ENCODE results near the gene ST3GAL2.

The ST3GAL2 gene

DNA sequence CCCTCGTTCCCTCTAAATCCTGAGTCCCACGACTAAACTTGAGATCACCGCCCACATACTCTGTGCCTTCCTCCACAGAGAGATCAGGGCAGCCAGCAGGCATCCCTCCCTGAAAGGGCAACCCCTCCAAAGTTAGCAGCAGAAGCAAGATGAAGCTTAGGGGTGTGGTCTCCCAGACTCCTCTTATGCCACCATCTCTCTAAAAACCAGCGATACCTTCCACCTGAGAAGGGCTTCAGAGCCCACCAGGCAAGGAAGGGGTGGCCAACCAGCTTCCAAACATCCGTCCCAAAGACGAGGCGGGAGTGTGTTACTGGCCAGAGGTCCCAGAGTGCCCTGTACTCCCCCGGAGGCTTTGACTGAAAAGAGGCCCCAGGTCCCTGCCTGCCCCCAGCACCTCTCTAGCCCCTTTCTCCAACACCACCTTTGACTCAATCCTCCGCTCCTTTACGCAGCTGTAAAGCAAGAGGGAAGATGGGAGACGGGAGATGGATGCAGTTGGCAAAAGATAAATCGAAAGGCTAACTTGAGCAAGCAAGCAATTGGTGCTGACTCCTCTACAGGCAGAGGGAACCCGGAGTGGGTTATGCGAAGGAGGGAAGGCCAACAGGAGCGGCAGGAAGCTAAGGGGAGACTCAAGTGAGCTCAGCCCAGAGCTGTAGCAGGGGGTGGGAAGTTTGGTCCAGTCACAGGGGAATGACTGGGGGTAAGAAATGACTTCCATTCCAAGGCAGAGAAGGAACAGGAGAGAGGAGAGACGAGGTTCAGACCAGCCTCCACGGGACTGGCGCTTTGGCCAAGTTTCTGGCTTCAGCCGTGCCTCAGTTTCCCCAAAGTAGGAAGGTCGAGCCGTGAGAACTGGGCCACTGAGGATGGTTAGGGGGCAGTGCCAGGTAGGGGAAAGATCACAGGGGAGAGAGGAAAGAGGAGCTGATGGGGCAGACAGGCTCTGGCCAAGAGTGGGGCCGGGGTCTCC is 1.0 kb downstream of the ST3GAL2 start:
- DNase-seq (ENCODE audit: low read depth), result no peak

DNA sequence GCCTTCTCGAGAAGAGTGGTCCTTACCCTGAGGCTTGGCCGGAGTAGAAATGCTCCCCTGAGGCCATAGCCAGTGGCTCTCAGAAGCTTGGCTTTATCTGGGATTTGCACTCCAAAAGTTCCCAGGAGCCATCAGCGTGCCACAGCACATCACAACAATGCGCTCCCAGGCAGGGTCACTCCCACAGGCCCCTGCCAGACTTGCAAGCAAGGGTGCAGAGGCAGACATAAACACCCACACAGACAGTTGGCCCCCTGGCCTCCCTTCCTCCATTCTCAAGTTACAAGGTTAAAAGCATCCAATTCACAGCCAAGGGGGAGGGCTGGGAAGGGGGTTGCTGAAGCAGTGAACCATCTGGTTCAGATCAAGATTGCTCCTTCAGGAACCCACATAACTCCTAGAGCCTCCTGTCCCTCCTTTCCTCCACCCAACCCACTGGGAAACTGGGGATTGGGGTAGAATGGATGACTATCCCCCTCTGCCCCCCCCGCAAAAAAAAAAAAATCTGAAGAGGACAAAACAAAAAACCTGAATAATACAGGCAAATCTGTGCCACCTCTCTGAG is 1.8 kb downstream of the ST3GAL2 start:
- DNase-seq (ENCODE audit: low read depth), result no peak

DNA sequence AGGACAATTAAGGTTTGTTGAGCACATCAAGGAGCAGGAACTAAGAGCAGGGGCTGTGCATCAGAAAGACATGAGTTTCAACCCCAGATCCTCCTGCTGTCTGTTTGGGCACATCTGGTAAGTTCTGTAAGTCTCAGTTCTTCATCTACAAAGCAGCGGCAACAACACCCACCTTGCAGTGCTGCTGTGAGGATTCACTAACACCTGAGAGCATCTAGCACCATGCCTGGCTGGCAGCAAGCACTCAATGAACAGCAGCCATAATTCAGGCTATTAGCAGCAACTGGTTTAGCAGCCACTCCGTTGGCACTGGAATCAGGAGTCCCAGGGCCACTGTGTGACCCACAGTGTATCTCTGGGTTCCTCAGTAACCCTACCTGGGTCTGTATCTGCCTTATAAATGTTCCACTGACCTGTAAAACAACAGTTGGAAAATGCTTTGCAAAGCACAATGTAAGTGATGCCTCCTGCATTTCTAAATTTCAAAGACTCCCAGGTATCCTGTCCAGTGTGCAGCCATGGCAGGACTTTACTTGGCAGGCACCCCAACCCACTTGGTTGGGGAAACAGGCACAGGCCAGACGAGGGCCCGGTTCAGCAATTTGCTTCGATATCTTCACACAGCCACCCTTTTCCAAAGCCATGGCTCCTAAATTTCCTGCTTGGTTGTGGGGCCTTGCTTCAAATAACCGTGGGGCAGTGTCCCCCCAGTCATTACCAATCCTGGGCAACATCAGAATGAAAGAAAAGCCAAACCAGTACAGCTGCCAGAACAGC is 4.2 kb downstream of the ST3GAL2 start:
- no peak for DNase-seq (ENCODE audit: low read depth)

DNA sequence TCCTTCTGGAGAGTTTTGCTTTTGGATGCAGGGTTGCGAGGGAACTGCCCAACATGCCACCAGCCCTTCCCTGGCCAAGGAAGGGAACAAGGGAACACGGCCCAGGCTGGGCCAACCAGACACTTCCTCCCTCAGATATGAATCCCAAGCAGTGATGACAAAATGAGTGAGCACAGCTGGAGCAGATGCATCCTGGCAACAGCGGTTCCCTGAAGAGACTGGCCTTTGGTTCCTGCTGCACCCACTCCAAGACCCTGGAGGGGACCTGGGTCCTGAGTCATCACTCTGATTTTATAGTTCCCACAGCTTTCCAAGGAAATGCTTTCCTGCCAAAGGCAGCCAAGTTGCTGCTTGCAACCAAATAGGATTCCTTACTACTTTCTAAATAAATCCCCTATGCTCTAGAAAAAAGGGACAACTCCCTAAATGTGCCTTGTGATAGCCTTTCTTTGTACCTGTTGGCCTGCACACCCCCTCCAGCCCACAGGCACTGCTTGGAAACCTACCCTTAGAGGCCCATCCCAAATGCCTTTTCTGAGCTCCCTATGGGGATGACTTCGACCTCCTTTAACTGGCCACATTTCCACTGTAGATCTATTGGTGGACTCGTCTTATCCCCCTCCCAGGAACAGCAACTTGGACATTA is 5.3 kb downstream of the ST3GAL2 start:
- no peak for DNase-seq (ENCODE audit: low read depth)

DNA sequence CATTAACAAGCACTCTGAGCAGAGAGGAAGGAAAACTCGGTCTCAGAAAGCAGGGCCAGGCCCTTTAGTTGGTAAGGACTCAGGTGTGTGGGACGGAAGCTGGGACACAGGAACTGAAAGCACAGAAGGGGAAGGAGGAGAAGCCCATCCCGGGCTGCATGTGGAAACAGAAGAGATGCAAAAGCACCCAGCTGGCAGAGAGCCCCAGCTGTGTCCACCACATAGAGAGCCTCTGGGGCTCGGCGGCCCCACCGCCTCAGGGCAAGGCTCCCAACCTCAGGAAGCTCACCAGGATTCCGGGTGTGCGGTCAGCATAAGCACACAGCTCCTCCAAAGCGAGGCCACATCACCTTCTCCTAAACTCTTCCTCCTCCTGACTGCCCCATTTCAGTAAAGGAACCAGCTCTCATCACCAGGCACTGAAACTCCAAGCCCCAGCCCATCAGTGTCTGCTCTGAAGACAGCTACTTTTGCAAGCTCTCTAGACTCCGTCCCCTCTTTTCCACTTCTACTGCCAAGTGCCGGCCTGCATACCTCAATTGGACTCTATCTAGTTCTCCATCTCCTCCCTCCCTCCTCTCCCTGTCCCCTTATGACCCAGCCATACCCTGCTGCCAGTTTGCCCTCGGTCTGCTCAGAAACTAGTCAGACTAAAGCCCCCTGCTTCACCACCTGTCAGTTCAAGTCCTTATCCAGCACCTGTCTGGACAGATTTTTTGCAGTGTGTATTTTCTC is 6.0 kb downstream of the ST3GAL2 start:
- DNase-seq (ENCODE audit: low read depth), result no peak

DNA sequence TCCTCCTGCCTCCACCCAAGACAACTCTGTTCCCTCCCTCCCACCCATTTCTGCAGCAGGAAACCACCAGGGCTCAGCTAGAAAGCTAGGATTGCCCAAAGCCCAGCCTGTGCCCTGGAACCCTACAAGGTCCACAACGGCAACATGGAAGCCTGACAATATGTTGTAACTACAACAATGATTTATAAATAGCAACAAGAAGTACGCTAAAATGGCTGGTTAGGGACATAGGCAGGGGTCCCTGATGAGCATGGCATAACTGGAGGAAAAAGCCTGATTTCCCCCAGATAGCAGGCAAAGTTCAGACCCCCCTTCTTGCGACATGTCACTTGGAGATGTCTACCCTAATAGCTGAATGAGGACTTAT is 6.6 kb downstream of the ST3GAL2 start:
- no peak for DNase-seq (ENCODE audit: low read depth)

DNA sequence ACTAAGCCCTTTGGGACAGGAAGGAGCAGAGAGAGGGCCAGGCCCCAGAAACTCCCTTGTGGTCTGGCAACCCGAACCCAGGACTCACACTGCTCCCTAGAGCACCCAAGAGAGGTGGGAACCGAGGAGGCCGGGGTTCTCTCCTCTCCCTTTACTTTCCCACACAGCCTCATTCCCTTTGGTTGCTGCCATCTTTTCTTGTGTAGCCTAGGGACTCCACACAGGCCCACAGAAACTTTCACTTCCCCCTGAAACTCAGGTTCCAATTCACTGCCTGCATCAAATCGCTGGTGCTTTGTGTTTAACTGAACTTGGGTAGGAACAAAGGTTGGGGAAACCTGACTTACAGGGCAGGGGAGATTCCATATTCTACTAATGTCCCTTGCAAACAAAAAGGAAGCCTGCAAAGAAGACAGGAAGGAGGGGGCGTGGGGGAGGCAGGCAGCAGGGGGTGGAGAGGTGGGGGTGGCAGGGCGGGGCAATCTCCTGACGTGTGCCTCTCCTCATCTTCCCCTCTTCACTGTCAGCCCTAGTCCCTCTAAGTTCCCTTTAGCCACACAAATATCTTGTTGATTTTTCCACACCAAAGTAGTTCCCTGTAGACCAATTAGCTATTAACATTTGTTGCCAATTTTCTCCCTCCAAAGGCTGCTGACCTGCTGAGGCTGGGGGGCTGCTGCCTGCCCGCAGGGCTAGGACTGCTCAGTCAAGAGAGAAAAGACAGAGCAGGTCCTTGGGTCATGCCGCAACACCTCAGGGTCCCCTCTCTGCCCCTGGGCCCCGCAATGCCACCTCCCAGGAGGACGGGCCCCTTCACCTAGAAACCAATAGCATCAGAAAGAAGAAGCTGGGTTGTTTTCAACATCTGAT is 8.0 kb downstream of the ST3GAL2 start:
- DNase-seq (ENCODE audit: low read depth), result no peak

DNA sequence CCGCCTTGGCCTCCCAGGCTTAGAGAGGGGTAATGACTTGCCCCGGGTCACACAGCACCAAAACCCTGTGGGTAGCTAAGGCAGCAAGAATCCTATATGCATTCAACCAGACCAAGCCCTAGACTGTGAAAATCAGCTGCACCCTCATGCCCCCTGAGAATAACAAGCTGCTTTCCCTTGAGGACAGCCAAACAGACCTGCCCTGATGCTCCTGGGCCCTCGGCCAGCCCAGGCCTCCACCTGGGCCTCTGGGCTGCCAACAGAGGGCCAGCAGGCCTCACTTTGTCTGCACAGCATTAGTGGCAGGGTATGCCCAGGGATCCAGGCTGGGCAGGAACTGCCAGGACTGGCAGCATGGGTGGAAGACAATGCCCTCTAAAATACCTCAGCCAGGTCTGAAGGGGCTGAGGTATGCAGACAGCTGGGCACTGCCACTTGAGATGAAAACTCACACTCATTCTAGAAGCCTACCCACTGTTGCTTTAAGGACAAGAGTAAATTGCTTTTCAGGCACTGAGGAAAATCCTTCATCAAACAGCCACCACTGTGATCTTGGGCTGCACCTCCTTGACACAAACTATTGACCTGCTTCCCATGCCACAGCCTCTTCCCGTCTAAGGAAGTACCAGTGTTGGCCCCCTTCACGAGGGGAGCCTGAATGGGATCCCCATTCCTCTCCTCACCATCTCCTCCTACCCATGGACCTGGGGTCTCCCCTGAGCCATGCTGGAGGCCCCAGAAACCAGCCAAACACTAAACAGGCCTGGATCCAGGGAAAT is 8.8 kb downstream of the ST3GAL2 start:
- DNase-seq (ENCODE audit: low read depth), result no peak

DNA sequence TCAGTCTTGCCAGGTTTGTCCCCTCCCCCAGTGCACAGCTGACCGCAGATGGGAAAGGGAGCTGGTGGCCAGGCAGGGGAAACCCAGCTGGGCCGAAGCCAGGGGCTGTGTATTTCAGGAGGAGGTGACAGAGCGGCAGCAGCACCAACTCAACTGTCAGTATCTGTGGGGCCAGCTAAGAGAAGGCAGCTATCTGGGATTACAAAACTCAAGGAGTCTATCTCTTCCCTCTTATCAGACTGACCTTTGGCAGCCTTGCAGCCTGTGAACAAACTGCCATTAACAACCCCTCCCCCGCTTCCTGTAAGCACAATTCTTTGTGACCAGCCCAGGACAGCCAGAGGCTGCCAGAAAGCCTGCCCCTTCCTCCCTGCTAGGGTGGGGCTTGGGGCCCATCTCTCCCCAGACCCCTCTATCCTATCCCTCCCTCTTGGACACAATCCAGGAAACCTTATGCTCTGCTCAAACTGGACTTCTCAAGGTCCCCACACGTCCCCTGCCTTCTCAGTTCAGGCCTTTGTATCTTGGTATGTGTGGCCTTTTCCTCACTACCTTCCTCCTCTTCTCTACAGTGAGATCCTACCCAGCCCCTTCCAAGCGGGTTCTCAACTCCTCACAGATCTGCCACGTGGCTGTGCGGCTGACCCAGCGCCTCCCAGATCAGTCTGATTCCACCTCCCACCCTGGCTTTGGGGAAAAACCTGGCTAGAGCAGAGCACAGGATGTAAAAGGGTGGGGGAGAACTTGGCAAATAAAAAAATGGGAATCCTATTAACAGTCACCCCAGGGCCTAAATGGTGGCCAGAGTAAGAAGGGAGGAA is 10.5 kb downstream of the ST3GAL2 start:
- peak; percentile 66 for DNase-seq (ENCODE audit: low read depth)

DNA sequence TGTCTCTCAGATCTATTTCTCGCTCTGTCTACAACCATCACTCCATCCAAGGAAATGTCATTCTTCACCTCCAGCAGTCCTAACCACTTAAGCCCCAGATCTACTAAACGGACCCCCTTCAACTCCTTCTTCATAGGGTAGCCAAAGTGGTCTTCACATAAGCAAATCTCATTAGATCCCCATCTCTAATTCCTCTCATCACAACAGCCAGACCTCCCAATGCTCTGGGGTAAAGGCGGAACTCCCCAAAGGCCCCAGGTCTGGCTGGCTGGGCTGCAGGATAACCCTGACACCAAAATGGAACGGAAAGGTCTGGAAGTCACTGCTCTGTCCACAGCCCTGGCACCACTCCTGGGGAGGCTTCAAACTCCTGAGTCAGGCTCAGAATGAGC is 11.1 kb downstream of the ST3GAL2 start:
- no peak for DNase-seq (ENCODE audit: low read depth)

DNA sequence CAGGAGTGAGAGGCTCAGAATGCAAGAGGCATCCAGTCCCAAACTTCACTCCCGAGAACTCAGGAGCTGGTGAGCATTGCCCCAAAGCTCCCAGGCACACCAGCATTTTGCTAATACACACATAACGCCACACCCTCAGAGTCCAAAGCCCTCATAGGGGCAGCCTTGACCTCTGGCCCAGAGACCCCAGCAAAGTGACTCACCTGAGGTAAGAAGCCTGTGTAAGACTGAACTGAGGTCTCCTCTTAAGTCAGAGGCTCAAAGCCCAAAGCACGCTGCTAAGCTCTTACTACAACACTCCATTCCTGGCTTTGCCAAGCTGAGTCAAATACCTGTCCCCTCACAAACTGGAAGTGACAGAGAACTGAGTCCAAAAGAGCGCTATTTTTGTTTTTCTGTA is 16.4 kb downstream of the ST3GAL2 start:
- DNase-seq (ENCODE audit: low read depth), result no peak

DNA sequence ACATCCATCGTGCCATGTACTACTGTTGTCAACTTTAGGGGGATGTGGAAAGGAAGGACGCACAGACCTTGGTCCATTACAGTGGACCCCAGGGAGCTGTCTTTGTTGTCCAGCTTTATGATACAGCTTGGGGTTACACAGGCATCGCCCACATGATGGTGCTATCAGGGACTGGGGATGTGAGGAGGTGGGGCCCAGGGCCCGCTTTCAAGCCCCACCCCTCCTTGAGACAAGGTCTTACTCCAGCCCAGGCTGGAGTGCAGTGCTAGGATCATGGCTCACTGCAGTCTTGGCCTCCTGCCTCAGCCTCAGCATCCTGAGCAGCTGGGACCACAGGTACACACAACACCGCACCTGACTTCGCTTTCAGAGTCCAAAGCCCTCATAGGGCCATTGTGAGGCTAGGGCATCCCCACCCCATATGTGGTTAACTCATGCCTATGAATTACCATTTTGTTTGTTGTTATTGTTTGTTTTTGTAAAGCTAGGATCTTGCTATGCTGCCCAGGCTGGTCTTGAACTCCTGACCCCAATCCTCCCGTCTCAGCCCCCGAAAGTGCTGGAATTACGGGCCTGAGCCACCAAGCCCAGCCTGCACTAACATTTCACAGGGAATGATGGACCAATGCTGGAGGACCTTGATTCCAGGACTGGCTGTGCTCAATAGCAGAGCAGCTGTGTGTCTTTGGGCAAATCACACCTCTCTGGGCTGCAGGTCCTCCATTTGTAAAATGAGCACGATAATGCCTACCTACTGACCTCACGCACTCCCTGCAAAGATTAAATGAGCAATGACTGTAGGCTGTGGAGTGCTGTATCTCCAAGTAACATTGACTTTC is 17.2 kb downstream of the ST3GAL2 start:
- DNase-seq (ENCODE audit: low read depth), result no peak

DNA sequence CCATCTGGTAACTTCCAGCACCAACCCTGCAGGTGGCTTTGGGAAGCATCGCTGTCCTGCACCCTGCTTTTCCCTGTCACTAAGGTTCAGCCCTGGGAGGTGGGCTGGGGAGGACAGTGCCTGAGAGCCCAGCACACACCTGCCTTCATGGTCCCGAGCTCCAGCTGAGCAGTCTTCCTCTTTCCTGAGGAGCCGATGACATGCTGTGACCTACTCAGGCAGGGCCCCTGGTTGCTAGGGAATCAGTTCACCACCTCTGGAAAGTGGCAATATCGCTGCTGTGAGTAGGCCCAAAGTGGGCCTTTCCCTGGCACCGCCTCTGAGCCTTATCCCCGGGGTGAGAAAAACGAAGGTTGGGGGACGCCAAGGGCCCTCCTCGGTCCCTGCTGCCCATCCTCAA is 17.9 kb downstream of the ST3GAL2 start:
- no peak for DNase-seq (ENCODE audit: low read depth)

DNA sequence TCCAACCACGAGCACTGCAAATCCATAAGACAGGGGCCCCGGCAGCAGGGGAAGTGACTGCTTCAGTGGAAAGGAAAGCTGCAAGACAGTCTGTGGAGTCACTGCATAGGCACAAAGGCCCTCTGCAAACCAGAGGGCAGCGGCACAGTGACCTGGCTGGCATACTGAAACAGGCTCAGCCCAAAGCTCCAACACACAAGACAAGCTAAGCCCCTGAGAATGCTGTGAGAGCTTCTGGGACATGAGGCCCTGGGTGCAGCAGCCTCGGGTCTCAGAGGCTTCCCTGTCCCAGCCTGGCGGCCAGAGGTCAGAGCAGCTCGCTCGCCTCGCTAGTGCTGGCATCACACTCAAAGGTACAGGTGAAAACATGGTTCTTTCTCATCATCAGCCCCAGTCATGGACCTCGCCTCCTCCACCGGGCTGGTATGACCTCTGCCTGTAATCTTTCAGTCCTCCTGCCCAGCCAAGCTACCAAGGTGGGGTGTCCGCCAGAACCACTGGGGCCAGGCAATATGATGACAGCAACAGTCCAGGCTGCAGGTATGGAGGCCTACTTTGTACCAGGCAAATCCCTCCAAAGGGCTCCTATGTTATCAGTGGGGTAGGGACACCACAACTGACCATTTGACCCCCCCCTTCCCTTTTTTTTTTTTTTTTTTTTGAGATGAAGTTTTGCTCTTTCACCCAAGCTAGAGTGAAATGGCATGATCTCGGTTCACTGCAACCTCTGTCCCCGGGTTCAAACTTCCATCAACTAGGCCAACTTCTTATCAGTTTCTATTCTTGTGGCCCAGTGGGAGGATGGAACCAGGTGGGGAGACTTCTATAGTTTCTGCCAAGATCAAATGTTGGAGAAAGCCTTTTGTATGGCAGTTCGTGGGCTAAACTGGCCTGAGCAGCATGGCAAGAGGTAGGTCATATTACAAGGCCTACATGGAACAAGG is 19.2 kb downstream of the ST3GAL2 start:
- no peak for DNase-seq (ENCODE audit: low read depth)

DNA sequence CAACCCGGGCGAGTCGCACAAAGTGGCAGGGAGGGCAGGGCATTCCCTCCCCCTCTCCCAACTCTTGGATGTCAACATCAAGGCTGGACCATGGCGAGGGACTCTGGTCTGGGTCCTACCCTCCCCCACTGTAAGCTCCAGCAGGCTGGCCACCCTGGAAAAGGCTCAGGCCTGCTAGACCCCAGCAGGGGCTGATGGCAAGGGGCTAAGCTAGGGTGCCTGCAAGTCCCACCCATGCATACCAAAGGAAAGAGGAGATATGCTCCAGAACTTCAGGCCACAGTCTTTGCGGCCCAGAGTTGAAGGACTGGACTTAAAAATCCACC is 19.9 kb downstream of the ST3GAL2 start:
- no peak for DNase-seq (ENCODE audit: low read depth)

DNA sequence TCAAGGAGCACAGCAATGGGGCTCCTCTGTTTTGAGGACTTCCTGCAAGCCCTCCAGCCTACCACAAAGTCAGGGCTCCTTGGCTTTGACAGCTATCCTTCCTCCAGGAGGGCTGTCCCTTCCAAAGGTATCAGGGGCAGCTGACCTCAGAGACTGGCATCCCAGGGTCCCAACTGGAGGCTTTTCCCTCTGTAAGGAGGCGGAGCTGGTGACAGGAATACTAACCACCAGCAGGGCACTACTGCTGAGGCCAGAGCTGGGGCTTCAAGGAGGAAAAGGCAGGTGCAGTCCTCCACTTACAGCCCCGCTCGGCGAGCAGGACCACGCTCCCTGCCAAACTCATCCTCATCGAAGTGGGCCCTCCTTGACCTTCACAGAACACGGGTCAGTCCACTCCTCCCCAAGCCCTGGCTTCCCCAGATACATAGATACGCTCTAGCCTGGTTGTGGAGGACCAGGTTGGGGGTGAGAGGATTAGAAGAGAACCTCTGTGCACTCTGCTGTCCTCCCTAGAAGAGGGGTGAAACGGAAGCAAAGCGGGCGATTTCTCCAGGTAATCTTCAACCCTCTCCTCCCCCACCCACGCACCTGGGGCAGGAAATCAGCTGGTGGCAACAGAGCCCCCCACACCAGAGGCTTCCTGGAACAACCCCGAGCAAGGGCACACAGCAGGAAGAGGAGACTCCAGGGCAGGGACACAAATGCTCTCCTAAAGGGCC is 20.5 kb downstream of the ST3GAL2 start:
- DNase-seq (ENCODE audit: low read depth), result no peak
